ENCODE measurements around the gene DZANK1. TPM values are rescaled to one million over a fixed set of nuclear protein-coding genes. Genes with fewer than 3 reads are reported as not detected.
A peak's percentile ranks its signal among the peaks of the same experiment; 100 is the strongest.

Gene DZANK1
- total and polyA plus RNA-seq, 9 of the 15 experiments (the other 6 are each of a cell fraction or from before 2014, with no cell fraction given): 0.04 to 0.18 (median 0.11) TPM; not detected in 2

DNA sequence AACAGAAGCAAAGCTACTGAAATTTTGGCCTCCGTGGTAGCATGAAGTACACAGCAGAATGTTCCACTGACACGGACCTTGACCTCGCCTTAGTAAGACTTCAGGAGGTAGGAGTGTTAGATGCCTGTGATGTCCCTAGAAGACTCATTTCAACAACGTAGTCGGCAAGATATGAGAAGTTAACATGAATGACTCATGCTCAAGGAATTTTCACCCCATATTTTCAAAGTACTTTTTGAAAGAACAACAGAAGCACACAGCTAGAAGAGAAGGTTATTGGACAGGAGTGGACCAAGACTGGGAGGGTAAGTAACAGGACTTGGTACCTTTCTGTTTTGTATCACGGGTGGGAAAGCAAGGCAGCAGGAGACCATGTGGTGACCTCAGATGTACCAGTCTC lies 78.0 kb downstream of the DZANK1 start (continued):
- no peak for TF ChIP-seq RBM39 (optimal IDR thresholded peaks at IDR 0.05; ENCODE audit: low read depth, low read length)

DNA sequence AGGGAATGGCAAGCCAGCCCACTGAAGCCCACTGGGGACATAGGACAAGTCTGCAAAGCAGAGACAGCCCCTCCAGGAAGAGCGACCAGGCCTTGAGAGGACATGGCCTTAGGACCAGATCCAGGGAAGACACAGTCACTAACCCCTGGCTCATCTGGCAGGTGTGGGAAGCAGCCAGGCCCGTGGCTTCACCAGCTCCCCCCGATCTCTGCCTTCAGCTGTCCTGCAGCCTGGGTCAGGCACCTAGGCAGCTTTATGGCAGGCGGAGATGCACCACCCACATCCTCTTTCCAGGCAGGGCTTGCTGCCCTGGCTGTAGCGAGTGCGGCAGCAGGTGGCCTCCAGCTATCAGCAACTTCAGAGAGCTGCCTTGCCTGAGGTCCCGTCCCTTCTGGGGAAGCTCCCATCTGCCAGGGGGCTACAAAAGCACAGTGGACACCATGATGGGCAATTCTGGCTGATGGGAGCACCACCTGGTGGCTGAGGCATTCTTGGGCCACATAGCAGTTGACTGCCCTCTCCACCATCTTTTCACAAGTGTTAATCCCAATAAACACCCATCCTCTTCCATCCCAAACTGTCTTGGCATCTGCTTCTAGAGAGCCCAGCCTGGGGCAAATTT lies 85.8 kb downstream of the DZANK1 start:
- Histone ChIP-seq H3K4me1 (replicated peaks in 1 of 2; ENCODE audit: control insufficient read depth in 2 of 2, insufficient read depth in 2 of 2, low read length in 2 of 2) (no peaks in the 10 kb centered on the region), H2AFZ (ENCODE audit: low read depth, low read length) (no peak overlapping the region), H3K27ac (ENCODE audit: extremely low read depth, low read depth, low read length) (no peak overlapping the region), H3K79me2 (ENCODE audit: control insufficient read depth, insufficient read depth, low read length) (no peaks in the 10 kb centered on the region), H3K27me3 (ENCODE audit: control insufficient read depth in 2 of 2, insufficient read depth in 2 of 2, low read length in 2 of 2) (peaks cover 0 to 30% of the 10 kb centered on the region in 2 experiments; a peak in 2 of 5 replicates), H3K9me3 (replicated peaks; ENCODE audit: control insufficient read depth, insufficient read depth, low read depth, low read length) (no peaks in the 10 kb centered on the region; the same call in 1 of the 2 replicates), H3K9ac (ENCODE audit: insufficient read depth in 1 of 2, low read depth in 2 of 2, low read length in 2 of 2) (no peak overlapping the region), H3K4me3 (no peak overlapping the region), H3K9me1 (ENCODE audit: control insufficient read depth, insufficient read depth, low read length) (no peaks in the 10 kb centered on the region), H3K4me2 (ENCODE audit: insufficient read depth, low read length) (no peak overlapping the region), H3K36me3 (ENCODE audit: control insufficient read depth, insufficient read depth, low read length) (no peaks in the 10 kb centered on the region), H4K20me1 (replicated peaks; ENCODE audit: control insufficient read depth, insufficient read depth, low read length) (no peaks in the 10 kb centered on the region)
- in situ Hi-C loops (cut with MboI) (no loop called here), intact Hi-C loops (cut with micrococcal nuclease) (no loop called here)
- FAIRE-seq (no peak), DNase-seq (ENCODE audit: extremely low read depth in 1 of 4, low spot score in 3 of 4) (no peak), ATAC-seq (no peak)
- CTCF ChIA-PET (ENCODE audit: low intra/inter-chr PET ratio): no interaction called here
- POLR2A ChIA-PET: no interaction called here
- BruUV-seq (replicated peaks): no TSS peak
- TF ChIP-seq, protein P1, sequence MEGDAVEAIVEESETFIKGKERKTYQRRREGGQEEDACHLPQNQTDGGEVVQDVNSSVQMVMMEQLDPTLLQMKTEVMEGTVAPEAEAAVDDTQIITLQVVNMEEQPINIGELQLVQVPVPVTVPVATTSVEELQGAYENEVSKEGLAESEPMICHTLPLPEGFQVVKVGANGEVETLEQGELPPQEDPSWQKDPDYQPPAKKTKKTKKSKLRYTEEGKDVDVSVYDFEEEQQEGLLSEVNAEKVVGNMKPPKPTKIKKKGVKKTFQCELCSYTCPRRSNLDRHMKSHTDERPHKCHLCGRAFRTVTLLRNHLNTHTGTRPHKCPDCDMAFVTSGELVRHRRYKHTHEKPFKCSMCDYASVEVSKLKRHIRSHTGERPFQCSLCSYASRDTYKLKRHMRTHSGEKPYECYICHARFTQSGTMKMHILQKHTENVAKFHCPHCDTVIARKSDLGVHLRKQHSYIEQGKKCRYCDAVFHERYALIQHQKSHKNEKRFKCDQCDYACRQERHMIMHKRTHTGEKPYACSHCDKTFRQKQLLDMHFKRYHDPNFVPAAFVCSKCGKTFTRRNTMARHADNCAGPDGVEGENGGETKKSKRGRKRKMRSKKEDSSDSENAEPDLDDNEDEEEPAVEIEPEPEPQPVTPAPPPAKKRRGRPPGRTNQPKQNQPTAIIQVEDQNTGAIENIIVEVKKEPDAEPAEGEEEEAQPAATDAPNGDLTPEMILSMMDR (IDR thresholded peaks at IDR 0.05 in 2 of 3, conservative IDR thresholded peaks at IDR 0.05 in 1 of 3; ENCODE audit: insufficient read depth in 2 of 3, low read depth in 1 of 3, low read length in 3 of 3): peak in 2 of 3 experiments; percentile 14 to 18; a peak in 1 of 6 replicates
- TF ChIP-seq SRSF7 (optimal IDR thresholded peaks at IDR 0.05; ENCODE audit: low read depth, low read length): no peak
- WGBS (ENCODE audit: insufficient coverage, low coverage, missing lambda C conversion rate): 0% methylated on average over 7 of the region's 7 CpGs
